HG02642 (cell line): ENCODE results near the gene RASL12.
"Not testable (repeated sequence)": the region's sequence is repeated elsewhere in the genome, so short reads cannot be mapped to it uniquely, and the experiment has no call there.

Source experiments
- ATAC-seq: cut with Tn5 transposase; IDR thresholded peaks from one replicate; pipeline ENCODE4 v1.9.1; 2021; ENCODE audit warnings: mild to moderate bottlenecking; ENCODE audit not compliant: unreplicated experiment, poor library complexity

The RASL12 gene

DNA sequence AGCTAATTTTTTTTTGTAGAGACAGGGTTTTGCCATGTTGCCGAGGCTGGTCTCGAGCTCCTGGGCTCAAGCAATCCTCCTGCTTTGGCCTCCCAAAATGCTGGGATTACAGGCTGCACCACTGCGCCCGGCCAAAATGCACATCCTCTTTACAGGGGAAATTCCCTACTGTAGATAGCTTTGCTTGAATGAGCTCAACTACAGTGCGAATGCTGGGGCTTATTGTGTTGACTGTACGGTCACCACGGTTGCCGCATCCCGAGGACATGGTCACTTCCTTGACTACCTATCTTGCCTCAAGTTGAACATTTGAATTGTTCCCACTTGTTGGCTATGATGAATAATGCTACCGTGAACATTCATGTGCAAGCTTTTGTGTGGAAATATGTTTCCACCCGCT is 33.1 kb downstream of the RASL12 start:
- no peak for ATAC-seq

- no peak for ATAC-seq
Observed at GRCh38 chr15:65033659-65034269, 34.0 kb downstream of the RASL12 start.

DNA sequence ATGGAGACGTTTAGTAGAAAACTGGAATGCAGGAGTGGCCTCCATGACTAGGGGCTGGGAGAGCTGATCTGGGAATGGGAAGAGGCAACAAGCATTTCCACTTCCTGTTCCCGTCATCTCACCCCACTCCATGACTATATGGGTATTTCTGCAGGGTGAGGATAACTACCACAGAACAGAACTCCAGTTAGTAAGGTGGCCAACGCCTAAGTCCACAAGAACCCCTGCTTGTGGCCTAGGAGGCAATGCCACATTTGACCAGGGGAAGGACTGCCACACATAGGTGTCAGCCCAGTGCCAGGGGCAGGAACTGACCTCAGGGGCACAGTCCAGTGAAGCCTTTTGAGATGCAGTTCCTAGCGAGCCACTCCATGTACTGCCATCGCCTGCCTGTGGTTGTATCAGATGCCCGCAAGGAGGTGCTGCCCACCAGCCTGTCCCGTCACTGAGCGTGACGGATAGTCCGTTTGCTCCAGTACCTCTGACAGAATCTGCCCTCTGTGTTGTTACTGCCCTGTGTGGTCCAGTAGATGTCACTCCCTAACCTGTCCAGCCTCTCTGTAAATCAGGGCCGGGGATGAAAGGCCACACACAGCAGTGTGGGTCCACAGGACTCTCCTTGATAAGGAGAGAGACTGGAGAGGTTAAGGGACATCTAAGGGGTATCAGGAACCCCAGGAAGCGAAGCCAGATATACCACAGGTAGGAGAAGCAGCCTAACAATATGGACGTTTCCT is 34.8 kb downstream of the RASL12 start:
- no peak for ATAC-seq

- no peak for ATAC-seq
Observed at GRCh38 chr15:65029736-65030208, 38.0 kb downstream of the RASL12 start.

- peak; percentile 85 for ATAC-seq
Observed at GRCh38 chr15:65028921-65029735, 38.7 kb downstream of the RASL12 start, which contains the start of gene MTFMT. Gene MTFMT (minus strand): TSS chr15:65029639. CDS start chr15:65029613, 26 bp downstream.

GRCh38 chr15:65028338-65028737 is 39.5 kb downstream of the RASL12 start:
- no peak for ATAC-seq

- ATAC-seq = no peak
Observed at GRCh38 chr15:65027593-65027992, 40.2 kb downstream of the RASL12 start.

DNA sequence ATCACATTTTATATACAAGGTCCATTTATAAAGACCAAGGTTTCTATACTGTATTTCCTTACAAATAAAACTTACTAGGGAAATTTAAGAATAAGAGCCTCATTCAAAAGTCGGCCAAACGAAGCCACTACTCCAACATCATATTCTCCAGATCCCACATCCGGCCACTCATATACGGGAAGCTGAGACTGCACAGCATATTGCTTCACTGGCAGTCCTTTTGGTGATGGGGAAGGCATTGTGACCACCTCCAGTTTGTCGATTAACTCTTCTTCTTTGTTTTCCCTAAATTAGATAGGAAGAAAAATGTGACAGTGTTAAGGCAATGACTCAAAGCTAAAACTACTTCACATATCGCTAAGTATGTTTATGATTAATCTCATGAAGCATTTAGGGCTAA is 41.0 kb downstream of the RASL12 start:
- ATAC-seq = no peak

DNA sequence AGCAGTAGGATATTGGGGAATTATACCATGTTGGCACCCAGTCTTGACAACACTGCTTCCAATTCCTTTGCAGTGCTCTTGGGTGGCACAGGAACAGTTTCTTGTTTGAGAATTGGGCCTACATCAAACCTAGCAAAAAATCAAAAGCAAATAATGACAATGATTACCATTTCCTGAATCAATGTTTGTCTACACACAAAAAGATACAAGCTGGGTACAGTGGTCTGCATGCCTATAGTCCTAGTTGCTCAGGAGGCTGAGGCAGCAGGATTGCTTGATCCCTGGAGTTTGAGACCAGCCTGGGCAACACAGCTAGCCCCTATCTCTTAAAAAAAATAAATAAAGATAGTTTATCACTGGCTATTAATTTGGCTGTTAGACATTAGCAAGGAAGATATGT is 46.3 kb downstream of the RASL12 start:
- no peak for ATAC-seq

GRCh38 chr15:65020419-65020818 is 47.4 kb downstream of the RASL12 start:
- no peak for ATAC-seq

DNA sequence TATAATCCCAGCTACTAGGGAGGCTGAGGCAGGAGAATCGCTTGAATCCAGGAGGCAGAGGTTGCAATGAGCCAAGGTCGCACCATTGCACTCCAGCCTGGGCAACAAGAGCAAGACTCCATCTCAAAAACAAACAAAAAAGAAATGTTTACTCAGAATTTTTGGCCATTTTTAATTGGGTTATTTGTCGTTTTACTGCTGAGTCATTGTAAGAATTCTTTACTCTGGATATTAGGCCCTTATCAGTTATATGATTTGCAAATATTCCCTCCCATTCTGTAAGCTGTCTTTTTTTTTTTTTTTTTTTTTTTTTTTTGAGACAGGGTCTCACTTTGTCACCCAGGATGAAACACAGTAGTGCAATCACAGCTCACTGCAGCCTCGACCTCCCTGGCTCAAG is 56.6 kb downstream of the RASL12 start:
- not testable (repeated sequence) for ATAC-seq

GRCh38 chr15:65008983-65009382 is 58.8 kb downstream of the RASL12 start:
- ATAC-seq = no peak

GRCh38 chr15:65006876-65007275 is 60.9 kb downstream of the RASL12 start:
- ATAC-seq = no peak

DNA sequence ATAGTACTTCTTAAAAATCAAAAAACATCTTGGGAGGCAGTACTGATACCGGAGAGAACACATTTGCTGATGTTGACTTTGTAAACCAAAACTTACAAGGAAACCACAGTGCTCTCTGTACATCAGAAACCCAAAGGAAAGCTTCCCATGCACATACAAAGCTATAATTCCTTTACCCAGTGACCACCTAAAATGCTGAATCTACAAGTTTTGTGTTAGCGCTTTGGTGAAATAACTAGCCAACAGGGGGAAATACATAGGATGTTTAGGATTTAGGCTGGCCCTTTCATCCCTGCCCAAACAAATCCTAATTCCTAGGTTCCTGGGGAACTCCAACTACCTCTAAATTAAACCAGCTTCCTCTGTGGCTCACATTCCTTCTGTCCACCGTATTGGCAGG is 62.8 kb downstream of the RASL12 start:
- no peak for ATAC-seq
